ENCODE data around the gene ZBTB3. TPM values are rescaled to one million over a fixed set of nuclear protein-coding genes. Genes with fewer than 3 reads are reported as not detected.

Gene ZBTB3
- polyA plus RNA-seq, 1 donor from 2014 or later: 8.5 TPM

DNA sequence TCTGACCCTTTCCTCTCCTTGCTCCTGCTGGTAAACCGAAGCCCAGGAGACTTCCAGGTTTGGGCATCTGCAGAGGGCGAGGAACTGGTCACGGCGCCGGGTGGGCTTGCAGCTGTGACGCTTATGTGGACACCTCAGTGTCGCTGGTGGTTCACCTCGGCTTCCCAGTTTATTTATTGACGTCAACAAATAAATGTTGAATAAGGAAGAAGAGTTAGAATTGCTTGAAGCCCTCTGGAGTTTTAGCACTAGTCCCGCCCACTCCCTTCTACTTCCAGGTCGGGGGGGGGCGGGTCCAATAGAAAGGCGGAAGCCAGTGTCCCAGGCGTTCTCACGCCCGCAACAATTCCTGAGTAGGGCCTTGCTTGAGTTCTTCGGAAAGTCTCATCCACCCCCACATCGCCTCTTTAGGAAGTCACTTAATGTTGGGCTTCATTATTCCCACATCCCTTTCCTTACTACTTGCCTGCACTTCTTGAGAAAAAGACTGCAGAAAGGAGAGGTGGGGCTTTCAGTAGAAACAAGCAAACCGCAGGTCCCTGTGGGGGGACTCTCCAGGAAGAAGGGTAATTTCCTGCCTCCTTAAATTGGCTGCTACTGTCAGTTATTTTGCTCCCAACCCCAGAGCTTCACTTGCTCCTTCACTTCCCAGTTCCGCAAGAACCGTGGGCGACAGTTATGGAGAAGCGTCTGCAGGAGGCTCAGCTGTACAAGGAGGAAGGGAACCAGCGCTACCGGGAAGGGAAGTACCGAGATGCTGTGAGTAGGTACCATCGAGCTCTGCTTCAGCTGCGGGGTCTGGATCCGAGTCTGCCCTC is 25.6 kb downstream of the ZBTB3 start, which contains the start of gene TTC9C:
TSS of gene TTC9C (plus strand) at position 316 of the 818 bp plus-strand sequence. CDS start at position 679, 363 bp downstream.
- Histone ChIP-seq H3K9ac (ENCODE audit: low read length) (peak within 1 kb of the TSS; percentile 75), H3K79me2 (replicated peaks; ENCODE audit: insufficient read depth, low read length) (peaks cover 42% of the 10 kb centered on the region), H3K27ac (ENCODE audit: low read length) (peak within 1 kb of the TSS; percentile 93), H2AFZ (ENCODE audit: low read depth, low read length) (peak within 1 kb of the TSS; percentile 81), H3K4me2 (ENCODE audit: low read length) (peak within 1 kb of the TSS; percentile 94), H3K27me3 (ENCODE audit: insufficient read depth, low read depth, low read length) (no peaks in the 10 kb centered on the region), H3K9me3 (ENCODE audit: low read length) (no peaks in the 10 kb centered on the region), H4K20me1 (ENCODE audit: insufficient read depth) (peaks cover 3% of the 10 kb centered on the region), H3K4me3 (ENCODE audit: low read length) (peak within 1 kb of the TSS; percentile 83), H3F3A (ENCODE audit: insufficient read depth, low read length, poor library complexity, severe bottlenecking) (peaks cover 5% of the 10 kb centered on the region), H3K9me2 (ENCODE audit: insufficient read depth, low read length) (no peaks in the 10 kb centered on the region), H3K36me3 (ENCODE audit: insufficient read depth, low read length) (no peaks in the 10 kb centered on the region)
- no peak for TF ChIP-seq EZH2 (IDR thresholded peaks at IDR 0.05; ENCODE audit: borderline replicate concordance, insufficient read depth, low read length, poor library complexity, severe bottlenecking)
- no peak for TF ChIP-seq SMC3 (conservative IDR thresholded peaks at IDR 0.05; ENCODE audit: poor library complexity)
- peak; percentile 87 for TF ChIP-seq MXI1 (conservative IDR thresholded peaks at IDR 0.05; ENCODE audit: poor library complexity, severe bottlenecking)
- TF ChIP-seq, protein P1, sequence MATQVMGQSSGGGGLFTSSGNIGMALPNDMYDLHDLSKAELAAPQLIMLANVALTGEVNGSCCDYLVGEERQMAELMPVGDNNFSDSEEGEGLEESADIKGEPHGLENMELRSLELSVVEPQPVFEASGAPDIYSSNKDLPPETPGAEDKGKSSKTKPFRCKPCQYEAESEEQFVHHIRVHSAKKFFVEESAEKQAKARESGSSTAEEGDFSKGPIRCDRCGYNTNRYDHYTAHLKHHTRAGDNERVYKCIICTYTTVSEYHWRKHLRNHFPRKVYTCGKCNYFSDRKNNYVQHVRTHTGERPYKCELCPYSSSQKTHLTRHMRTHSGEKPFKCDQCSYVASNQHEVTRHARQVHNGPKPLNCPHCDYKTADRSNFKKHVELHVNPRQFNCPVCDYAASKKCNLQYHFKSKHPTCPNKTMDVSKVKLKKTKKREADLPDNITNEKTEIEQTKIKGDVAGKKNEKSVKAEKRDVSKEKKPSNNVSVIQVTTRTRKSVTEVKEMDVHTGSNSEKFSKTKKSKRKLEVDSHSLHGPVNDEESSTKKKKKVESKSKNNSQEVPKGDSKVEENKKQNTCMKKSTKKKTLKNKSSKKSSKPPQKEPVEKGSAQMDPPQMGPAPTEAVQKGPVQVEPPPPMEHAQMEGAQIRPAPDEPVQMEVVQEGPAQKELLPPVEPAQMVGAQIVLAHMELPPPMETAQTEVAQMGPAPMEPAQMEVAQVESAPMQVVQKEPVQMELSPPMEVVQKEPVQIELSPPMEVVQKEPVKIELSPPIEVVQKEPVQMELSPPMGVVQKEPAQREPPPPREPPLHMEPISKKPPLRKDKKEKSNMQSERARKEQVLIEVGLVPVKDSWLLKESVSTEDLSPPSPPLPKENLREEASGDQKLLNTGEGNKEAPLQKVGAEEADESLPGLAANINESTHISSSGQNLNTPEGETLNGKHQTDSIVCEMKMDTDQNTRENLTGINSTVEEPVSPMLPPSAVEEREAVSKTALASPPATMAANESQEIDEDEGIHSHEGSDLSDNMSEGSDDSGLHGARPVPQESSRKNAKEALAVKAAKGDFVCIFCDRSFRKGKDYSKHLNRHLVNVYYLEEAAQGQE (IDR thresholded peaks at IDR 0.05; ENCODE audit: borderline replicate concordance): peak; percentile 25
- no peak for TF ChIP-seq EP300 (conservative IDR thresholded peaks at IDR 0.05; ENCODE audit: poor library complexity, severe bottlenecking)
- TF ChIP-seq RAD21 (conservative IDR thresholded peaks at IDR 0.05): peak; percentile 28
- peak; percentile 70 for TF ChIP-seq POLR2AphosphoS5 (IDR thresholded peaks at IDR 0.05)
- TF ChIP-seq, protein P2, sequence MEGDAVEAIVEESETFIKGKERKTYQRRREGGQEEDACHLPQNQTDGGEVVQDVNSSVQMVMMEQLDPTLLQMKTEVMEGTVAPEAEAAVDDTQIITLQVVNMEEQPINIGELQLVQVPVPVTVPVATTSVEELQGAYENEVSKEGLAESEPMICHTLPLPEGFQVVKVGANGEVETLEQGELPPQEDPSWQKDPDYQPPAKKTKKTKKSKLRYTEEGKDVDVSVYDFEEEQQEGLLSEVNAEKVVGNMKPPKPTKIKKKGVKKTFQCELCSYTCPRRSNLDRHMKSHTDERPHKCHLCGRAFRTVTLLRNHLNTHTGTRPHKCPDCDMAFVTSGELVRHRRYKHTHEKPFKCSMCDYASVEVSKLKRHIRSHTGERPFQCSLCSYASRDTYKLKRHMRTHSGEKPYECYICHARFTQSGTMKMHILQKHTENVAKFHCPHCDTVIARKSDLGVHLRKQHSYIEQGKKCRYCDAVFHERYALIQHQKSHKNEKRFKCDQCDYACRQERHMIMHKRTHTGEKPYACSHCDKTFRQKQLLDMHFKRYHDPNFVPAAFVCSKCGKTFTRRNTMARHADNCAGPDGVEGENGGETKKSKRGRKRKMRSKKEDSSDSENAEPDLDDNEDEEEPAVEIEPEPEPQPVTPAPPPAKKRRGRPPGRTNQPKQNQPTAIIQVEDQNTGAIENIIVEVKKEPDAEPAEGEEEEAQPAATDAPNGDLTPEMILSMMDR (IDR thresholded peaks at IDR 0.05; ENCODE audit: poor library complexity, severe bottlenecking): no peak
- TF ChIP-seq TAF1 (IDR thresholded peaks at IDR 0.05; ENCODE audit: low read depth): no peak

DNA sequence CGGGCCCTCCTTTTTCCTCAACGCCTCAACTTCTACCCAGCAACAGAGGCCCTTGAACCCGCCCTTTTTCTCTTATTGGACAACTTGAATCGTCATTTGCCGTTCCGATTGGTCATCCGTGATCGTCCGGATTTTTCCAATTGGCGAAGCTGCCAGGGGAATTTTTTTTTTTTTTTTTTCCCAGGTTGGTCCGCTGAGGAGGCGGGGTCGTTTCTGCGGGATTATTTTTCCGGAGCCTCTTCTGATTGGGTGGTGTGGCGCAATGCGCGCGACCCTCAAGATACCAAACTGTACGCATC is 26.1 kb downstream of the ZBTB3 start:
- H3K36me3 ChIP-seq (ENCODE audit: insufficient read depth, low read length): peaks cover 2% of the 10 kb centered on the region
- no peak for TF ChIP-seq EZH2 (IDR thresholded peaks at IDR 0.05; ENCODE audit: borderline replicate concordance, insufficient read depth, low read length, poor library complexity, severe bottlenecking)
- TF ChIP-seq EP300 (conservative IDR thresholded peaks at IDR 0.05; ENCODE audit: poor library complexity, severe bottlenecking): peak; percentile 21
- H3K27me3 ChIP-seq (ENCODE audit: insufficient read depth, low read depth, low read length): no peaks in the 10 kb centered on the region
- peak overlapping the region; percentile 81 for H2AFZ ChIP-seq (ENCODE audit: low read depth, low read length)
- H3K4me2 ChIP-seq (ENCODE audit: low read length): peak overlapping the region; percentile 38
- no peaks in the 10 kb centered on the region for H3K9me3 ChIP-seq (ENCODE audit: low read length)
- H3F3A ChIP-seq (ENCODE audit: insufficient read depth, low read length, poor library complexity, severe bottlenecking): peaks cover 5% of the 10 kb centered on the region
- peak overlapping the region; percentile 75 for H3K9ac ChIP-seq (ENCODE audit: low read length)
- peak overlapping the region; percentile 93 for H3K27ac ChIP-seq (ENCODE audit: low read length)
- H4K20me1 ChIP-seq (ENCODE audit: insufficient read depth): peaks cover 3% of the 10 kb centered on the region
- peaks cover 48% of the 10 kb centered on the region for H3K79me2 ChIP-seq (replicated peaks; ENCODE audit: insufficient read depth, low read length)
- no peaks in the 10 kb centered on the region for H3K9me2 ChIP-seq (ENCODE audit: insufficient read depth, low read length)
- peak overlapping the region; percentile 83 for H3K4me3 ChIP-seq (ENCODE audit: low read length)

Measured in neural cell (in vitro differentiated cells).